Right lobe of liver (tissue), 6 donors: ENCODE measurements around the gene NEUROG2. TPM values are rescaled to one million over a fixed set of nuclear protein-coding genes. Genes with fewer than 3 reads are reported as not detected.
"Not testable (repeated sequence)": the region's sequence is repeated elsewhere in the genome, so short reads cannot be mapped to it uniquely, and the experiment has no call there.

Source experiments
- ATAC-seq, 4 donors: fragments of 200-7000 bp; cut with Tn5 transposase; one replicate each; pipeline ENCODE4 v1.9.1; 2020; ENCODE audit warnings: mild to moderate bottlenecking in 4 of 4, moderate library complexity in 4 of 4
- DNase-seq, 3 donors: peaks; one replicate each; pipeline ENCODE4 v3.0.0-alpha.2; 2020
- H3K27ac ChIP-seq, 3 donors: fragments of 200-600 bp; one replicate each; pipeline ENCODE4 v1.8.0; 2022
- H3K27me3 ChIP-seq, 2 donors: fragments of 200-600 bp; one replicate each; pipeline ENCODE4 v1.8.0; 2022
- H3K36me3 ChIP-seq, 4 donors: fragments of 200-600 bp; sonication (generic) in 1 of 4; one replicate each; pipeline versions ENCODE4 v1.5.1 to v1.8.0; 2017 to 2022; ENCODE audit warnings: control low read depth in 1 of 4
- H3K4me1 ChIP-seq, 4 donors: fragments of 200-600 bp; sonication (generic) in 1 of 4; one replicate each; pipeline versions ENCODE4 v1.5.1 to v1.8.0; 2017 to 2022; ENCODE audit warnings: control low read depth in 1 of 4
- H3K4me3 ChIP-seq, 3 donors: fragments of 200-600 bp; one replicate each; pipeline ENCODE4 v1.8.0; 2022
- H3K9me3 ChIP-seq, 4 donors: fragments of 200-600 bp; sonication (generic) in 1 of 4; one replicate each; pipeline versions ENCODE4 v1.5.1 to v1.8.0; 2017 to 2022; ENCODE audit warnings: control low read depth in 1 of 4
- CTCF ChIP-seq, 4 donors: fragments of 200-600 bp in 3 of 4; fragments of 450-650 bp in 1 of 4; IDR thresholded peaks; one replicate each; pipeline versions ENCODE4 v1.5.1 to v1.8.0; 2016 to 2022; ENCODE audit warnings: antibody characterized with exemption in 4 of 4, mild to moderate bottlenecking in 2 of 4
- POLR2A ChIP-seq: fragments of 450-650 bp; IDR thresholded peaks from one replicate; pipeline ENCODE4 v1.6.1; 2017; ENCODE audit warnings: antibody characterized with exemption, mild to moderate bottlenecking
- WGBS: methylation state at CpG from one replicate; pipeline ENCODE4 v1.1.6; 2018; ENCODE audit warnings: low coverage, low lambda C conversion rate; ENCODE audit not compliant: insufficient coverage; ENCODE audit errors: missing lambda C conversion rate; 5-methylcytosine and 5-hydroxymethylcytosine counted together
- intact Hi-C, 2 donors: fragments of 100-400 bp; cut with DNase I; formaldehyde crosslinking; loops; one replicate each; pipeline versions ENCODE4 v1.11.2 to v1.14.1; 2022
- total RNA-seq, 6 experiments: library from RNA; depleted of rRNA in 2 of 6; stranded (reverse); fragments of >200 nt in 2 of 6; fragmentation: NEBNext Ultra II Directional in 3 of 6; extraction: Animal tissue kit (Norgen Biotek cat#: 25700) in 3 of 6; gene quantifications; one replicate each; pipeline versions ENCODE4 v1.1.0 to v1.2.4, GENCODE V29; 2016 to 2023
- donor health status: DM: no; HTN: yes; CAD: no.
- donor health status: DM: no; HTN: no; CAD: no.
- donor health status: DM: no; HTN: no; CAD: no.
- donor health status: DM: no; HTN: yes; CAD: no.
- donor health status: DM: no; HTN: yes; CAD: no.

Gene NEUROG2
- total RNA-seq, 6 experiments from 2014 or later = not detected

- H3K9me3 ChIP-seq = no peaks in the 10 kb centered on the region
- no peak overlapping the region for H3K27ac ChIP-seq
- no peaks in the 10 kb centered on the region for H3K4me1 ChIP-seq
- H3K36me3 ChIP-seq = no peaks in the 10 kb centered on the region
- WGBS = 59% methylated on average over 7 of the region's 7 CpGs
- TF ChIP-seq POLR2A (no peak), CTCF (IDR thresholded peaks at IDR 0.05) (no peak)
- intact Hi-C loops = no loop called here
- no peak for ATAC-seq
- no peak for DNase-seq
- no peak overlapping the region for H3K4me3 ChIP-seq
- H3K27me3 ChIP-seq = no peaks in the 10 kb centered on the region
Observed at GRCh38 chr4:112492321-112492720, 23.7 kb downstream of the NEUROG2 start.

GRCh38 chr4:112490808-112491207 lies 25.2 kb downstream of the NEUROG2 start:
- DNase-seq, ATAC-seq, H3K36me3 ChIP-seq, H3K4me1 ChIP-seq, intact Hi-C loops, H3K4me3 ChIP-seq, H3K9me3 ChIP-seq, H3K27ac ChIP-seq, H3K27me3 ChIP-seq: not testable (repeated sequence)
- 72% methylated on average over 2 of the region's 3 CpGs for WGBS

- TF ChIP-seq POLR2A (no peak), CTCF (IDR thresholded peaks at IDR 0.05) (no peak)
- Histone ChIP-seq H3K9me3 (no peaks in the 10 kb centered on the region), H3K4me1 (no peaks in the 10 kb centered on the region), H3K27me3 (no peaks in the 10 kb centered on the region), H3K36me3 (no peaks in the 10 kb centered on the region), H3K4me3 (no peak overlapping the region), H3K27ac (no peak overlapping the region)
- ATAC-seq (no peak), DNase-seq (no peak)
- intact Hi-C loops = no loop called here
- WGBS = 65% methylated on average over 5 of the region's 5 CpGs
Observed at GRCh38 chr4:112485930-112486329, 30.1 kb downstream of the NEUROG2 start.

GRCh38 chr4:112473985-112474384 lies 42.0 kb downstream of the NEUROG2 start:
- 84% methylated on average over 2 of the region's 2 CpGs for WGBS
- Histone ChIP-seq H3K4me3 (no peak overlapping the region), H3K4me1 (no peaks in the 10 kb centered on the region), H3K27me3 (no peaks in the 10 kb centered on the region), H3K36me3 (no peaks in the 10 kb centered on the region), H3K9me3 (no peaks in the 10 kb centered on the region), H3K27ac (no peak overlapping the region)
- TF ChIP-seq POLR2A = no peak
- TF ChIP-seq CTCF (IDR thresholded peaks at IDR 0.05) = no peak
- intact Hi-C loops = no loop called here
- no peak for DNase-seq
- ATAC-seq = no peak

GRCh38 chr4:112472318-112472717 lies 43.7 kb downstream of the NEUROG2 start:
- no peaks in the 10 kb centered on the region for H3K36me3 ChIP-seq
- no peak overlapping the region for H3K4me3 ChIP-seq
- no peaks in the 10 kb centered on the region for H3K27me3 ChIP-seq
- no peak overlapping the region for H3K27ac ChIP-seq
- no peak for TF ChIP-seq POLR2A
- TF ChIP-seq CTCF (IDR thresholded peaks at IDR 0.05) = no peak
- ATAC-seq (no peak), DNase-seq (no peak)
- intact Hi-C loops = no loop called here
- no peaks in the 10 kb centered on the region for H3K9me3 ChIP-seq
- H3K4me1 ChIP-seq = no peaks in the 10 kb centered on the region

Other genes starting within 250 kb of the NEUROG2 start
- 10 to 100 TPM in 1 of 6 experiments, 1 to 10 TPM in 5; 4.7 to 13.4 (median 5.5) TPM for gene TIFA, start 230.3 kb downstream of the NEUROG2 start, total RNA-seq
- 10 to 100 TPM in 3 of 6 experiments, 1 to 10 TPM in 3; 5.6 to 20.6 (median 9.9) TPM for gene ALPK1, start 218.8 kb downstream of the NEUROG2 start, total RNA-seq
- gene ZGRF1, start 120.7 kb upstream of the NEUROG2 start, total RNA-seq = 1 to 10 TPM in 5 of 6 experiments, under 1 TPM in 1; 0.71 to 3.7 (median 2.0) TPM
- gene LARP7, start 121.0 kb upstream of the NEUROG2 start, total RNA-seq = 10 to 100 TPM; 12.7 to 28.8 (median 20.4) TPM